K562 (cell line): Measurements from ENCODE around the gene FBRS. TPM values are rescaled to one million over a fixed set of nuclear protein-coding genes. Genes with fewer than 3 reads are reported as not detected.

Source experiments
- C11orf30 ChIP-seq: fragments of 450-650 bp; IDR thresholded peaks from 2 replicates; pipeline ENCODE4 v1.6.1; 2016; ENCODE audit warnings: low read depth, mild to moderate bottlenecking
- CBX1 ChIP-seq: sonication (generic); IDR thresholded peaks from 2 replicates; pipeline ENCODE4 v1.6.1; 2016; ENCODE audit warnings: antibody characterized with exemption, low read depth, mild to moderate bottlenecking
- CTCF ChIP-seq, 3 experiments: IDR thresholded peaks in 2 of 3; conservative IDR thresholded peaks in 1 of 3; 2 replicates each; pipeline ENCODE4 v1.5.1; 2011 to 2012; ENCODE audit warnings: low read length in 3 of 3, mild to moderate bottlenecking in 3 of 3, control low read depth in 2 of 3, improper control_type of control experiment in 1 of 3, inconsistent platforms in 1 of 3, low read depth in 1 of 3, mixed read lengths in 1 of 3, moderate library complexity in 1 of 3; ENCODE audit not compliant: insufficient read depth in 2 of 3
- DDX20 ChIP-seq: fragments of 450-650 bp; IDR thresholded peaks from 2 replicates; pipeline ENCODE4 v1.6.1; 2016; ENCODE audit warnings: missing genetic modification characterization, low read depth, mild to moderate bottlenecking, missing compliant biosample characterization, moderate library complexity
- E2F8 ChIP-seq: fragments of 450-650 bp; IDR thresholded peaks from 2 replicates; pipeline ENCODE4 v1.7.1; 2018; ENCODE audit warnings: mild to moderate bottlenecking, low read depth; ENCODE audit not compliant: partially characterized antibody
- FIP1L1 ChIP-seq: fragments of 200-400 bp; formaldehyde crosslinking; IDR thresholded peaks from 2 replicates; pipeline ENCODE4 v1.6.1; 2018; ENCODE audit warnings: mild to moderate bottlenecking, low read depth, low read length; ENCODE audit not compliant: poor library complexity, severe bottlenecking
- FOXJ2 ChIP-seq: fragments of 200-800 bp; sonication (Bioruptor generic); IDR thresholded peaks from 2 replicates; pipeline ENCODE4 v1.6.1; 2016; ENCODE audit warnings: missing genetic modification characterization, missing compliant biosample characterization
- HCFC1 ChIP-seq: IDR thresholded peaks from 2 replicates; pipeline ENCODE4 v1.6.1; 2012; ENCODE audit warnings: low read depth, low read length, improper control_type of control experiment
- HDAC3 ChIP-seq: fragments of 450-650 bp; IDR thresholded peaks from 2 replicates; pipeline ENCODE4 v1.6.1; 2018; ENCODE audit warnings: borderline replicate concordance, mild to moderate bottlenecking, moderate library complexity; ENCODE audit not compliant: partially characterized antibody
- HDAC8 ChIP-seq: fragments of 450-650 bp; IDR thresholded peaks from 2 replicates; pipeline ENCODE4 v1.6.1; 2016; ENCODE audit warnings: mild to moderate bottlenecking, missing genetic modification characterization, moderate library complexity, missing compliant biosample characterization
- KAT2B ChIP-seq: IDR thresholded peaks from one replicate; pipeline ENCODE4 v1.6.1; 2012; ENCODE audit warnings: low read depth, mild to moderate bottlenecking, control low read depth, inconsistent platforms, low read length, moderate library complexity
- MAFG ChIP-seq: fragments of 450-650 bp; conservative IDR thresholded peaks from 2 replicates; pipeline ENCODE4 v1.6.1; 2016; ENCODE audit warnings: missing genetic modification characterization, missing compliant biosample characterization
- MCM2 ChIP-seq: fragments of 450-650 bp; IDR thresholded peaks from 2 replicates; pipeline ENCODE4 v1.6.1; 2017; ENCODE audit warnings: low read depth, mild to moderate bottlenecking
- MLLT1 ChIP-seq, 2 experiments: fragments of 450-650 bp; IDR thresholded peaks; 2 replicates each; pipeline ENCODE4 v1.6.1; 2016
- NFE2L1 ChIP-seq: fragments of 450-650 bp; IDR thresholded peaks from 2 replicates; pipeline ENCODE4 v1.6.1; 2016; ENCODE audit warnings: missing genetic modification characterization, low read depth, mild to moderate bottlenecking, missing compliant biosample characterization, moderate library complexity, borderline replicate concordance
- NUFIP1 ChIP-seq: fragments of 450-650 bp; IDR thresholded peaks from 2 replicates; pipeline ENCODE4 v1.6.1; 2018; ENCODE audit not compliant: partially characterized antibody
- RBBP5 ChIP-seq: fragments of 200-600 bp; sonication (generic); IDR thresholded peaks from 2 replicates; pipeline ENCODE4 v1.6.1; 2012; ENCODE audit warnings: borderline replicate concordance, mild to moderate bottlenecking, low read length, control low read depth, inconsistent platforms; ENCODE audit not compliant: insufficient read depth, poor library complexity, severe bottlenecking
- RUNX1 ChIP-seq: sonication (generic); IDR thresholded peaks from 2 replicates; pipeline ENCODE4 v1.6.1; 2016; ENCODE audit warnings: antibody characterized with exemption, low read depth
- SMARCA5 ChIP-seq: fragments of 450-650 bp; IDR thresholded peaks from 2 replicates; pipeline ENCODE4 v1.6.1; 2016
- U2AF2 ChIP-seq: fragments of 200-400 bp; formaldehyde crosslinking; optimal IDR thresholded peaks from 2 replicates; pipeline ENCODE3; 2017; ENCODE audit warnings: low read depth, mild to moderate bottlenecking, low read length
- XRCC5 ChIP-seq: fragments of 200-400 bp; formaldehyde crosslinking; IDR thresholded peaks from 2 replicates; pipeline ENCODE4 v1.6.1; 2017; ENCODE audit warnings: low read depth, mild to moderate bottlenecking, low read length
- ZNF232 ChIP-seq: sonication (generic); formaldehyde crosslinking; IDR thresholded peaks from 2 replicates; pipeline ENCODE4 v1.8.0; 2022; ENCODE audit warnings: mild to moderate bottlenecking, missing genetic modification reagents
- ZNF551 ChIP-seq: fragments of 250-450 bp; sonication (Bioruptor Pico); IDR thresholded peaks from 2 replicates; pipeline ENCODE4 v1.5.0; 2021; ENCODE audit warnings: mild to moderate bottlenecking, moderate library complexity
- polyA plus RNA-seq, 8 experiments: library from polyadenylated mRNA; depleted of rRNA in 4 of 8; stranded (reverse) in 5 of 8; unstranded in 3 of 8; fragments of >200 nt; fragmentation: Nextera tagmentation in 2 of 8; fragmentation: Illumina TruSeq in 1 of 8; extraction: Ambion mirVana in 2 of 8; extraction: Trizol in 1 of 8; gene quantifications; 2 replicates each; pipeline versions ENCODE4 v1.2.1 to v1.2.3, GENCODE V29; 2011 to 2014; ENCODE audit warnings: inconsistent platforms in 1 of 8, missing spikeins in 1 of 8
- total RNA-seq, 7 experiments: library from RNA; depleted of rRNA in 6 of 7; stranded (reverse); fragments of >200 nt in 6 of 7; fragmentation: Illumina TruSeq in 2 of 7; extraction: Trizol in 2 of 7; gene quantifications; 2 replicates each; pipeline versions ENCODE4 v1.2.1 to v1.2.3, GENCODE V29; 2011 to 2021; ENCODE audit warnings: low replicate concordance in 1 of 7

FBRS gene
- total and polyA plus RNA-seq, 9 of the 15 experiments (the other 6 are each of a cell fraction or from before 2014, with no cell fraction given), result 0.32 to 59.5 (median 13.1) TPM

- TF ChIP-seq E2F8, result no peak
- TF ChIP-seq XRCC5, result no peak
- no peak for TF ChIP-seq NFE2L1 (tag)
- no peak for TF ChIP-seq ZNF551 (CRISPR knock-in tag)
- no peak for TF ChIP-seq DDX20 (tag)
- TF ChIP-seq SMARCA5, result 0 out of 2 replicates have a peak, but pooled peaks have one; percentile 17
- TF ChIP-seq C11orf30, result no peak
- TF ChIP-seq ZNF232, result no peak
- no peak for TF ChIP-seq CTCF (IDR thresholded peaks at IDR 0.05 in 2 of 3, conservative IDR thresholded peaks at IDR 0.05 in 1 of 3; ENCODE audit: insufficient read depth in 2 of 3, low read depth in 1 of 3, low read length in 3 of 3)
- no peak for TF ChIP-seq MAFG (tag)
- TF ChIP-seq MCM2, result no peak
- no peak for TF ChIP-seq HDAC8 (tag)
- TF ChIP-seq FIP1L1, result no peak
- no peak for TF ChIP-seq NUFIP1
- no peak for TF ChIP-seq CBX1
- no peak for TF ChIP-seq U2AF2
- TF ChIP-seq MLLT1 (IDR thresholded peaks at IDR 0.05), result no peak
- TF ChIP-seq RBBP5, result no peak
- no peak for TF ChIP-seq RUNX1
- no peak for TF ChIP-seq HDAC3
- no peak for TF ChIP-seq KAT2B
- no peak for TF ChIP-seq HCFC1
- TF ChIP-seq FOXJ2, result no peak
Observed at GRCh38 chr16:30656974-30657865, 1.0 kb upstream of the FBRS start (continued).
